Skin of body (tissue), 2 donors: ENCODE data around the gene FCGR2B. TPM values are rescaled to one million over a fixed set of nuclear protein-coding genes. Genes with fewer than 3 reads are reported as not detected.
"Not testable (repeated sequence)": the region's sequence is repeated elsewhere in the genome, so short reads cannot be mapped to it uniquely, and the experiment has no call there.

Source experiments
- DNase-seq: peaks from one replicate; lab custom pipeline; 2025; lab: John Stamatoyannopoulos, UW
- total RNA-seq: library from RNA; depleted of rRNA; stranded (reverse); fragments of >200 nt; gene quantifications from one replicate; pipeline ENCODE4 v1.2.3, GENCODE V29; 2014

Gene FCGR2B
- total RNA-seq, 1 donor from 2014 or later: 2.8 TPM

GRCh38 chr1:161705537-161705936, 42.6 kb downstream of the FCGR2B start:
- no peak for DNase-seq

- no peak for DNase-seq
Observed at GRCh38 chr1:161706113-161706481, 43.2 kb downstream of the FCGR2B start.

- no peak for DNase-seq
Observed at GRCh38 chr1:161706482-161707347, 43.8 kb downstream of the FCGR2B start, which contains the start of gene FCRLA. Gene FCRLA (plus strand): TSS chr1:161707229. CDS start chr1:161707265, 36 bp downstream.

GRCh38 chr1:161707503-161707902, 44.6 kb downstream of the FCGR2B start:
- DNase-seq: no peak

GRCh38 chr1:161709373-161709772, 46.4 kb downstream of the FCGR2B start:
- DNase-seq: no peak

GRCh38 chr1:161710560-161710959, 47.6 kb downstream of the FCGR2B start:
- no peak for DNase-seq

GRCh38 chr1:161718559-161719324, 55.8 kb downstream of the FCGR2B start:
- no peak for DNase-seq

- no peak for DNase-seq
Observed at GRCh38 chr1:161719325-161719611, 56.3 kb downstream of the FCGR2B start.

- no peak for DNase-seq
Observed at GRCh38 chr1:161720422-161720821, 57.5 kb downstream of the FCGR2B start.

GRCh38 chr1:161720956-161721737, 58.2 kb downstream of the FCGR2B start, which contains the start of gene FCRLB:
Gene FCRLB (plus strand): TSS chr1:161721544. CDS start chr1:161722673, 1,129 bp downstream.
- DNase-seq: no peak

GRCh38 chr1:161721738-161722343, 58.9 kb downstream of the FCGR2B start:
- no peak for DNase-seq

GRCh38 chr1:161722406-161722805, 59.5 kb downstream of the FCGR2B start:
- DNase-seq: no peak

- no peak for DNase-seq
Observed at GRCh38 chr1:161723459-161724141, 60.7 kb downstream of the FCGR2B start.

- DNase-seq: not testable (repeated sequence)
Observed at GRCh38 chr1:161725258-161725907, 62.4 kb downstream of the FCGR2B start.

GRCh38 chr1:161725908-161726472, 63.0 kb downstream of the FCGR2B start:
- peak; percentile 18 for DNase-seq

GRCh38 chr1:161726473-161727255, 63.7 kb downstream of the FCGR2B start:
- peak; percentile 76 for DNase-seq

GRCh38 chr1:161727256-161727924, 64.4 kb downstream of the FCGR2B start:
- no peak for DNase-seq
